Fibroblast of lung (primary cell): ENCODE measurements around the gene ARHGAP10. TPM values are rescaled to one million over a fixed set of nuclear protein-coding genes. Genes with fewer than 3 reads are reported as not detected.
A peak's percentile ranks its signal among the peaks of the same experiment; 100 is the strongest.

Source experiments
- DNase-seq, 2 donors: peaks; one replicate each; pipeline versions ENCODE4 v3.0.0 to v3.0.0-alpha.2; 2010; ENCODE audit warnings: low read depth in 2 of 2
- H2AFZ ChIP-seq: 2 replicates; pipeline ENCODE4 v1.5.1; 2012; ENCODE audit warnings: low read length, control low read depth, inconsistent platforms
- H3K27ac ChIP-seq: 2 replicates; pipeline ENCODE4 v1.5.1; 2011; ENCODE audit warnings: low read length, control low read depth; ENCODE audit not compliant: insufficient read depth
- H3K27me3 ChIP-seq: 2 replicates; pipeline ENCODE4 v1.5.1; 2011; ENCODE audit warnings: mild to moderate bottlenecking, low read length; ENCODE audit not compliant: control insufficient read depth, insufficient read depth
- H3K36me3 ChIP-seq: 2 replicates; pipeline ENCODE4 v1.5.1; 2011; ENCODE audit warnings: low read length; ENCODE audit not compliant: control insufficient read depth, insufficient read depth
- H3K4me1 ChIP-seq: 2 replicates; pipeline ENCODE4 v1.5.1; 2011; ENCODE audit warnings: low read length; ENCODE audit not compliant: control insufficient read depth, insufficient read depth; ENCODE audit errors: extremely low read depth
- H3K4me2 ChIP-seq: 2 replicates; pipeline ENCODE4 v1.5.1; 2011; ENCODE audit warnings: low read length, control low read depth; ENCODE audit not compliant: insufficient read depth; ENCODE audit errors: extremely low read depth
- H3K4me3 ChIP-seq, 4 experiments: fragments of 200-600 bp in 1 of 4; sonication (generic) in 1 of 4; replicated peaks in 1 of 4; 2 replicates each; pipeline ENCODE4 v1.5.1; 2011 to 2016; ENCODE audit warnings: low read length in 4 of 4, low read depth in 3 of 4, mild to moderate bottlenecking in 3 of 4, control low read depth in 2 of 4, inconsistent platforms in 1 of 4, mixed read lengths in 1 of 4; ENCODE audit not compliant: insufficient read depth in 1 of 4; ENCODE audit errors: control extremely low read depth in 1 of 4
- H3K79me2 ChIP-seq: 2 replicates; pipeline ENCODE4 v1.5.1; 2012; ENCODE audit warnings: mild to moderate bottlenecking, low read length, inconsistent platforms; ENCODE audit not compliant: control insufficient read depth, insufficient read depth
- H3K9ac ChIP-seq: 2 replicates; pipeline ENCODE4 v1.5.1; 2011; ENCODE audit warnings: mild to moderate bottlenecking, low read length, control low read depth; ENCODE audit not compliant: insufficient read depth
- H3K9me3 ChIP-seq: 2 replicates; pipeline ENCODE4 v1.5.1; 2012; ENCODE audit warnings: low read depth, low read length; ENCODE audit not compliant: control insufficient read depth, insufficient read depth
- H4K20me1 ChIP-seq: 2 replicates; pipeline ENCODE4 v1.5.1; 2011; ENCODE audit warnings: low read length; ENCODE audit not compliant: control insufficient read depth, insufficient read depth; ENCODE audit errors: extremely low read depth
- EZH2 ChIP-seq: IDR thresholded peaks from 2 replicates; pipeline ENCODE4 v1.5.1; 2012; ENCODE audit warnings: low read length, control low read depth, mild to moderate bottlenecking; ENCODE audit errors: missing control alignments
- polyA plus RNA-seq, 2 donors: library from polyadenylated mRNA; depleted of rRNA in 1 of 2; stranded (reverse) in 1 of 2; unstranded in 1 of 2; fragments of >200 nt; gene quantifications; 2 replicates each; pipeline ENCODE4 v1.2.1, GENCODE V29; 2011 to 2012; ENCODE audit warnings: missing spikeins in 1 of 2
- total RNA-seq: library from RNA; depleted of rRNA; stranded (reverse); fragments of >200 nt; gene quantifications from 2 replicates; pipeline ENCODE4 v1.2.1, GENCODE V29; 2014
- TF ChIP-seq, protein P1 (sequence below), 2 donors: IDR thresholded peaks in 1 of 2; conservative IDR thresholded peaks in 1 of 2; 1 replicate in 1 of 2; 2 replicates in 1 of 2; pipeline ENCODE4 v1.5.1; 2011 to 2012; ENCODE audit warnings: low read length in 2 of 2, control low read depth in 1 of 2, inconsistent platforms in 1 of 2, low read depth in 1 of 2, mild to moderate bottlenecking in 1 of 2

Gene ARHGAP10
- total and polyA plus RNA-seq, 2 donors (not counting 1 experiment from before 2014, with no cell fraction given): 21.6 to 35.8 TPM

DNA sequence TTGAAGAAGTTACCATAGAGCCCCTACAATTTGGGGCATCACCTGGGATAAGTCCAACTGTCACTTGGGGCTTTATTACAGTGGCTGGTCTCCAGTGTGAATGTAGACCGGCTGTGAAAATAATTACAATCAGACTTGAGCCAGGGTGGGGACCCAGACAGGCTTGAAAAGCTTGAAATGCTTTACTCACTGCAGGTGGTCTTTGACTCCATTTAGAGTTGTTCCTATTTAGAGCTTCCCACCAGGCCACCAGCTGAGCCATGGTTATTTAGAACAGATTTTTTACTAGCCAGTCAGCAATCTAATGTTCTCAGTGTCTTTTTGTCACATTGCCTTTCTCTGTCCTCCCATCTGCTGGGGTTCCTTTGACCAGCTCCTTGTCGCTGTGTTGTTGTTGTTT, 5.7 kb downstream of the ARHGAP10 start:
- TF ChIP-seq EZH2: no peak
- TF ChIP-seq, protein P1, sequence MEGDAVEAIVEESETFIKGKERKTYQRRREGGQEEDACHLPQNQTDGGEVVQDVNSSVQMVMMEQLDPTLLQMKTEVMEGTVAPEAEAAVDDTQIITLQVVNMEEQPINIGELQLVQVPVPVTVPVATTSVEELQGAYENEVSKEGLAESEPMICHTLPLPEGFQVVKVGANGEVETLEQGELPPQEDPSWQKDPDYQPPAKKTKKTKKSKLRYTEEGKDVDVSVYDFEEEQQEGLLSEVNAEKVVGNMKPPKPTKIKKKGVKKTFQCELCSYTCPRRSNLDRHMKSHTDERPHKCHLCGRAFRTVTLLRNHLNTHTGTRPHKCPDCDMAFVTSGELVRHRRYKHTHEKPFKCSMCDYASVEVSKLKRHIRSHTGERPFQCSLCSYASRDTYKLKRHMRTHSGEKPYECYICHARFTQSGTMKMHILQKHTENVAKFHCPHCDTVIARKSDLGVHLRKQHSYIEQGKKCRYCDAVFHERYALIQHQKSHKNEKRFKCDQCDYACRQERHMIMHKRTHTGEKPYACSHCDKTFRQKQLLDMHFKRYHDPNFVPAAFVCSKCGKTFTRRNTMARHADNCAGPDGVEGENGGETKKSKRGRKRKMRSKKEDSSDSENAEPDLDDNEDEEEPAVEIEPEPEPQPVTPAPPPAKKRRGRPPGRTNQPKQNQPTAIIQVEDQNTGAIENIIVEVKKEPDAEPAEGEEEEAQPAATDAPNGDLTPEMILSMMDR (conservative IDR thresholded peaks at IDR 0.05 in 1 of 2, IDR thresholded peaks at IDR 0.05 in 1 of 2; ENCODE audit: low read depth in 1 of 2, low read length in 2 of 2): no peak

DNA sequence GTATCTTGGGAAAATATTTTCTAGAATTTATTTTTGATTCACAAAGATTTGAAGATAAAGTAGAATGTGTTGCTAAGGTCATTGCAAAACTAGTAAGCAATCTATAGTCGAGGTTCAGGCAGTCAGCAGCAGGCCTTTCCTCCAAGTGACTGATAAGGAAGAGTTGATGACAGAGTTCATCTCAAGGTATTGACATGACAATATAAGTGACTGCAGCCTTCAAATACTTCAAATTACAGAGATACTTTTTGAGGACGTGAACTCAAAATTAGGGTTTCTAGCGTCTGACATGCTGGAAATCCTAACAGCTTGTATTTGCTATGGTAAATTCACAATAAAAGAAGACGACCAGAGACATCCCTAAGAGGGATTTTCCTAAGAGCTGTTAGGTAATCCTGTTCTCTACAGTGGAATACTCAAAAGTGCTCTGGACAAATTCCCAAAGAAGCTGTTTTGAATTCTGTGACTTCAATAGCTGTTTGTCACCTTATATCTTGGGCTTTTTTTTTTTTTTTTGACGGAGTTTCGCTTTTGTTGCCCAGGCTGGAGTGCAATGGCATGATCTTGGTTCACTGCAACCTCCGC, 7.4 kb downstream of the ARHGAP10 start:
- Histone ChIP-seq H3K4me3 (no peak overlapping the region), H3K36me3 (peaks cover 1% of the 10 kb centered on the region), H3K4me1 (peaks cover 23% of the 10 kb centered on the region), H3K9ac (no peak overlapping the region), H3K27ac (no peak overlapping the region), H3K27me3 (no peaks in the 10 kb centered on the region), H3K4me2 (no peak overlapping the region), H3K9me3 (no peaks in the 10 kb centered on the region), H2AFZ (no peak overlapping the region), H3K79me2 (peaks cover 85% of the 10 kb centered on the region), H4K20me1 (no peaks in the 10 kb centered on the region)
- DNase-seq: no peak
- TF ChIP-seq, protein P1 (conservative IDR thresholded peaks at IDR 0.05 in 1 of 2, IDR thresholded peaks at IDR 0.05 in 1 of 2; ENCODE audit: low read depth in 1 of 2, low read length in 2 of 2): no peak
- no peak for TF ChIP-seq EZH2

More for the DNA sequence above, 5.7 kb downstream of the ARHGAP10 start:
- no peaks in the 10 kb centered on the region for H3K9me3 ChIP-seq
- H3K36me3 ChIP-seq: peaks cover 1% of the 10 kb centered on the region
- no peak overlapping the region for H3K9ac ChIP-seq
- DNase-seq: no peak
- H3K27me3 ChIP-seq: no peaks in the 10 kb centered on the region
- H2AFZ ChIP-seq: no peak overlapping the region
- peaks cover 26% of the 10 kb centered on the region for H3K4me1 ChIP-seq
- no peak overlapping the region for H3K4me3 ChIP-seq
- H3K4me2 ChIP-seq: no peak overlapping the region
- H3K27ac ChIP-seq: no peak overlapping the region
- no peaks in the 10 kb centered on the region for H4K20me1 ChIP-seq
- H3K79me2 ChIP-seq: peaks cover 89% of the 10 kb centered on the region

DNA sequence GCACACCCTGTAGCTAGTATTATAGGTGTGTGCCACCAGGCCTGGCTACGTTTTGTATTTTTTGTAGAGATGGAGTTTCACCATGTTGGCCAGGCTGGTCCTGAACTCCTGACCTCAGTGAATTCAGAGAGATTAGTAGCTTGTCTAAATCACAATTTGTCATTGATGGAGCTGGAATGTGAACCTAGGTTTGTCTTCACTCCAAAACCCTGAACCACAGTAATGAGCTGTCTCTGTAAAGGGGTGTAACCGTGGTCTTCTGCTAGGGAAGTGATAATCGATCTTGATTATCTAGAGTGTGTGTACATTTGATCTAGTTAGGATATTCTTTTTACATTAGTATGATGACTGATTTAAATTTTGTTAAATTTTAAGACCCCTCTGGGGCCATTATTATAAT, 8.3 kb downstream of the ARHGAP10 start:
- peaks cover 22% of the 10 kb centered on the region for H3K4me1 ChIP-seq
- no peaks in the 10 kb centered on the region for H4K20me1 ChIP-seq
- H3K9ac ChIP-seq: no peak overlapping the region
- peak in 1 of 2 donors; percentile 65 for DNase-seq
- peak overlapping the region; percentile 23 for H3K4me2 ChIP-seq
- H3K4me3 ChIP-seq: no peak overlapping the region
- no peak overlapping the region for H3K27ac ChIP-seq
- H3K79me2 ChIP-seq: peaks cover 85% of the 10 kb centered on the region
- no peaks in the 10 kb centered on the region for H3K27me3 ChIP-seq
- TF ChIP-seq, protein P1 (conservative IDR thresholded peaks at IDR 0.05 in 1 of 2, IDR thresholded peaks at IDR 0.05 in 1 of 2; ENCODE audit: low read depth in 1 of 2, low read length in 2 of 2): no peak
- TF ChIP-seq EZH2: no peak
- no peaks in the 10 kb centered on the region for H3K9me3 ChIP-seq
- H3K36me3 ChIP-seq: peaks cover 1% of the 10 kb centered on the region
- H2AFZ ChIP-seq: no peak overlapping the region
